C4-2B (cell line): ENCODE data around the gene PRUNE2.

Source experiments
- H3K27ac ChIP-seq: fragments of 450-650 bp; 2 replicates; pipeline ENCODE4 v1.5.1; 2017
- CTCF ChIP-seq: fragments of 450-650 bp; conservative IDR thresholded peaks from 2 replicates; pipeline ENCODE4 v1.5.1; 2017; ENCODE audit warnings: mild to moderate bottlenecking
- ZFX ChIP-seq: fragments of 450-650 bp; IDR thresholded peaks from 2 replicates; pipeline ENCODE4 v1.6.1; 2017

The PRUNE2 gene

GRCh38 chr9:76652894-76653293 is 253.0 kb downstream of the PRUNE2 start:
- no peak overlapping the region for H3K27ac ChIP-seq
- TF ChIP-seq CTCF = no peak
- TF ChIP-seq ZFX = no peak

DNA sequence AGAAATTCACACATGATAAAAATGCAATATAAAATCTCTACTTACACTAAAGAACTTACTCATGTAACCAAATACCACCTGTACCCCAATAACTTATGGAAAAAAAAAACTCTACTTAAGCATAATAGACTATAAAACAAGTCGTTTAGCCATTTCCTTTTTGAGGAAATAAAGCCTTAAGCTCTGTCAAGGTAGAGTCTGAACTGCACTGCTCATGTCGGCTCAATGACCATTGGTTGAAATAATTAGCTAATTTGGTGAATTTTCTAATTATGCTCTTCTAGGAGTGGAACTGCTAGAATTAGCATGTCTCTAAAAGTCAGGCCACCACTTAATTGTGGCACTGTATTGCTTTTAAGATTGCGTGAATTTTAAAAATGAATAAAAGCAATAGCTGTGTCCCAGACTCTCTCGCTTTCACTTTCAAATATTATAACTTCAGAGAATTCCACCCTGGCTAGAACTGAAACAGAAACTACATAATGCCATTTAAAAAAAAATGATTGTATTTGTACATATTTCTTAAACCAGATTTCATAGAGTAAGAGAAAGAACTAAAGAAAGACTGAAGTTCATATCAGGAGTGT is 254.7 kb downstream of the PRUNE2 start:
- H3K27ac ChIP-seq = no peak overlapping the region
- TF ChIP-seq CTCF = no peak
- no peak for TF ChIP-seq ZFX

DNA sequence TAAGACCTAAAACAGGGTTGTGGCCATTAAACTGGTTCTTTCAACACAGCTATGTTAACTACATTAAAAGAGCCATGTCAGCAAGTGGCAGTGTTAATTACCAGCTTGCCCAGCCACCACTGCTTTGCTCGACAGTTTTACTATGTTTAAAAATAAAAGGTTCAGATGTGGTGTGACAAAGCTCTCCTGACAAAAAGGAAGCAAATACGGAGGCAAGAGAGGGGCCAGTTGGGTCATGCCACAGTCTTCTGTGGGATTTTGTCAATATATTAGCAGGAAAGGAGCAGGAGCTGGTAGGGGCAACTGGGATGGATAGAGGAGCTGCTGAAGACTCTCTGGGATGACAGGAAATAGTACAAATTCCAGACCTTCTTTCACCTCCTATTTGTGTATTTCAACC is 255.2 kb downstream of the PRUNE2 start:
- H3K27ac ChIP-seq = no peak overlapping the region
- TF ChIP-seq ZFX (no peak), CTCF (no peak)

GRCh38 chr9:76649894-76650293 is 256.0 kb downstream of the PRUNE2 start:
- H3K27ac ChIP-seq = no peak overlapping the region
- TF ChIP-seq CTCF = no peak
- no peak for TF ChIP-seq ZFX

GRCh38 chr9:76646249-76646648 is 259.7 kb downstream of the PRUNE2 start:
- peak overlapping the region; percentile 36; the same call in 1 of the 2 replicates for H3K27ac ChIP-seq
- TF ChIP-seq ZFX (no peak), CTCF (no peak)

GRCh38 chr9:76644647-76645250 is 261.2 kb downstream of the PRUNE2 start:
- no peak overlapping the region for H3K27ac ChIP-seq
- TF ChIP-seq CTCF = no peak
- no peak for TF ChIP-seq ZFX

DNA sequence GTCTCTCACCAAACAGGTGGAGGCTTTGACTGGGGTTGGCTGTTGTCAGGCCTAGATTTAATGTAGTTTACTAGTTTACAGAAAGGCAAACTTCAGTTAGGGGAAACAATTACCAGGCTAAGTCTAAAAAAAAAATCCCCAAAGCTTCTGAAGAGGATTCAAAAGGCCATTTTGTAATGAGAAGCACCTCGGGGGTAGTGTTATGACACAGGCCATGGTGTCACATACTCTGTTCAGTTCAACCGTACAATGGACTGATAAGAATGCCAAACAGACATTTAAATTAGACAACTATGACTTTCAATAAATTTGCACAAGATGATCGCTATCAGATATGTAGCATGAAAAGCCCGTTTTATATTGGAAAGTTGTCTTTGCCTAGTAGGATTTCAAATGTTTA is 261.7 kb downstream of the PRUNE2 start:
- TF ChIP-seq CTCF (no peak), ZFX (no peak)
- no peak overlapping the region for H3K27ac ChIP-seq
